GM19025 (cell line): ENCODE results near the gene PHF12.

Experiments used
- ATAC-seq: cut with Tn5 transposase; IDR thresholded peaks from one replicate; pipeline ENCODE4 v1.9.1; 2021; ENCODE audit warnings: mild to moderate bottlenecking, low read depth, moderate library complexity; ENCODE audit not compliant: unreplicated experiment

The PHF12 gene

GRCh38 chr17:28864991-28865849 is 86.1 kb downstream of the PHF12 start:
- no peak for ATAC-seq

GRCh38 chr17:28863953-28864352 is 87.4 kb downstream of the PHF12 start:
- no peak for ATAC-seq

- no peak for ATAC-seq
These were observed 88.8 kb downstream of the PHF12 start for GRCh38 chr17:28862561-28862960.

GRCh38 chr17:28861393-28862203 is 89.7 kb downstream of the PHF12 start:
- ATAC-seq, result no peak

GRCh38 chr17:28860363-28860808 is 90.9 kb downstream of the PHF12 start:
- ATAC-seq, result no peak

GRCh38 chr17:28858801-28859355 is 92.4 kb downstream of the PHF12 start:
- no peak for ATAC-seq

GRCh38 chr17:28857905-28858800 is 93.2 kb downstream of the PHF12 start:
- ATAC-seq, result no peak

GRCh38 chr17:28856028-28856574 is 95.2 kb downstream of the PHF12 start:
- ATAC-seq, result no peak

GRCh38 chr17:28855336-28855679 is 96.0 kb downstream of the PHF12 start:
- ATAC-seq, result no peak
